ENCODE data around the gene ERGIC1. TPM values are rescaled to one million over a fixed set of nuclear protein-coding genes. Genes with fewer than 3 reads are reported as not detected.

Gene ERGIC1
- total and polyA plus RNA-seq, 10 of the 15 experiments (the other 5 are each of a cell fraction or from before 2014, with no cell fraction given), result 8.8 to 104 (median 76.3) TPM

DNA sequence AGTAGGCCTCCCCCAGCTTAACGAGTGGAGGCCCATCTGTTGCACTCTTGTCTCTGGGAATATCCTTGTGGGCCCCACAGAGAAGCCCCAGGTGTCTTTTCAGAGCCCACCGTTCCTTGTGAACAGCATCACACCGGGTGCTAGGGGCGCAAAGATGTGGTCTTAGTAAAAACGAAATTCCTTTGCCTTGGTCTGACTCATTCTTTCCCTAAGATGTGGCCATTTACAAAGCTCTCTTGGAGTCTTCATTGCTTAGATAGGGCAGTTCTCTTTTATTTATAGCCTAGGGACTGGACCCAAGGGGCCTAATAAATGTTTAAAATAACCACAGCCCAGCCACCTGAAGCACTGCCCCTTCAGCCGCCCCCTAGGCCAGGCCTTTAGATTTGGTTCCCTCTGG is 72.4 kb downstream of the ERGIC1 start:
- no peak overlapping the region for H2AFZ ChIP-seq (ENCODE audit: control insufficient read depth, low read depth, low read length)
- H3K9me3 ChIP-seq (replicated peaks; ENCODE audit: control insufficient read depth, insufficient read depth, low read length), result no peaks in the 10 kb centered on the region
- peak; percentile 73 for FAIRE-seq
- DNase-seq (ENCODE audit: low read depth, low spot score), result peak; percentile 57
- SMC1A ChIA-PET (ENCODE audit: uncharacterized antibody, unreplicated experiment), result interaction anchor here (0.9 to 2.3 kb wide), 7 partner anchors 24 to 165 kb away, joined by 3 to 9 read pairs (median 5); partner anchors contain the start of gene DUSP1
- RAD21 ChIA-PET (ENCODE audit: unreplicated experiment), result interaction anchor here (0.5 to 2.3 kb wide), 6 partner anchors 10 to 1365 kb away, joined by 3 to 17 read pairs (median 3); partner anchors contain the start of gene DUSP1
- no peak overlapping the region for H3K9ac ChIP-seq (ENCODE audit: control insufficient read depth, insufficient read depth, low read length)
- ATAC-seq, result peak; percentile 66
- POLR2A ChIA-PET, result interaction anchor here (1.0 to 1.6 kb wide), 5 partner anchors 15 to 135 kb away, joined by 3 to 5 read pairs (median 4); partner anchors contain the start of gene DUSP1
- H3K27me3 ChIP-seq (replicated peaks in 1 of 2; ENCODE audit: control insufficient read depth in 2 of 2, insufficient read depth in 2 of 2, low read length in 1 of 2), result no peaks in the 10 kb centered on the region
- WGBS (ENCODE audit: insufficient coverage, insufficient replicate concordance, low lambda C conversion rate, missing lambda C conversion rate), result 0% methylated on average over 6 of the region's 6 CpGs
- no peaks in the 10 kb centered on the region for H4K20me1 ChIP-seq (ENCODE audit: control insufficient read depth, insufficient read depth)
- intact Hi-C loops (cut with micrococcal nuclease; ENCODE audit: unreplicated experiment) (loop anchor here (5.0 kb wide), 2 partner anchors 69 to 134 kb away; partner anchors contain the start of gene DUSP1), in situ Hi-C loops (cut with MboI) (no loop called here)
- peaks cover 3 to 11% of the 10 kb centered on the region in 2 experiments; a peak in 3 of 4 replicates for H3K36me3 ChIP-seq (ENCODE audit: control insufficient read depth in 2 of 2, insufficient read depth in 2 of 2, low read length in 1 of 2)
- peak overlapping the region; percentile 31 for H3K4me2 ChIP-seq (ENCODE audit: control insufficient read depth, insufficient read depth)
- H3K4me1 ChIP-seq (ENCODE audit: control insufficient read depth, insufficient read depth, low read length), result peaks cover 28% of the 10 kb centered on the region
- H3K79me2 ChIP-seq (ENCODE audit: control insufficient read depth, insufficient read depth, low read length), result no peaks in the 10 kb centered on the region
- CTCF ChIA-PET, result interaction anchor here (0.8 to 3.5 kb wide), 10 partner anchors 24 to 199 kb away, joined by 3 to 24 read pairs (median 3); partner anchors contain the start of gene DUSP1
- H3K27ac ChIP-seq (ENCODE audit: control insufficient read depth, insufficient read depth), result peak overlapping the region; percentile 56
- H3K4me3 ChIP-seq, result no peak overlapping the region
- no TSS peak for BruUV-seq (replicated peaks)
- TF ChIP-seq LARP7 (IDR thresholded peaks at IDR 0.05) (no peak), BCL11A (IDR thresholded peaks at IDR 0.05; ENCODE audit: low read depth, low read length) (peak; percentile 53), POLR2A (IDR thresholded peaks at IDR 0.05; ENCODE audit: low read depth, low read length) (no peak), MTA3 (IDR thresholded peaks at IDR 0.05; ENCODE audit: borderline replicate concordance, low read length) (peak; percentile 91), IKZF1 (conservative IDR thresholded peaks at IDR 0.05) (peak; percentile 55), MEF2B (IDR thresholded peaks at IDR 0.05; ENCODE audit: partially characterized antibody, poor library complexity, severe bottlenecking) (peak; percentile 81), MEF2A (IDR thresholded peaks at IDR 0.05; ENCODE audit: insufficient read depth, low read depth, low read length) (peak; percentile 95), IRF4 (IDR thresholded peaks at IDR 0.05; ENCODE audit: low read depth, low read length) (peak; percentile 90), CREM (IDR thresholded peaks at IDR 0.05; ENCODE audit: low read depth) (peak; percentile 75), CBFB (IDR thresholded peaks at IDR 0.05; ENCODE audit: low read depth) (peak; percentile 74), MTA2 (IDR thresholded peaks at IDR 0.05; ENCODE audit: low read depth) (peak; percentile 68; the same call in 1 of the 2 replicates), EED (IDR thresholded peaks at IDR 0.05; ENCODE audit: low read depth) (peak; percentile 87), SP1 (IDR thresholded peaks at IDR 0.05; ENCODE audit: low read depth, low read length) (no peak), ATF2 (IDR thresholded peaks at IDR 0.05; ENCODE audit: low read length) (peak; percentile 57; the same call in 1 of the 2 replicates), ZNF217 (IDR thresholded peaks at IDR 0.05) (no peak), DPF2 (IDR thresholded peaks at IDR 0.05) (peak; percentile 46; the same call in 1 of the 2 replicates), SRF (IDR thresholded peaks at IDR 0.05; ENCODE audit: low read depth in 2 of 2, low read length in 2 of 2) (peak in 1 of 2 experiments; percentile 69; a peak in 1 of 4 replicates), JUND (IDR thresholded peaks at IDR 0.05; ENCODE audit: low read depth, low read length) (peak; percentile 30; the same call in 1 of the 2 replicates), SMARCA5 (IDR thresholded peaks at IDR 0.05) (no peak), IKZF2 (IDR thresholded peaks at IDR 0.05) (peak; percentile 39 to 43), RUNX3 (IDR thresholded peaks at IDR 0.05; ENCODE audit: low read length) (peak; percentile 97), POU2F2 (IDR thresholded peaks at IDR 0.05; ENCODE audit: borderline replicate concordance, low read depth, low read length) (0 out of 3 replicates have a peak, but pooled peaks have one; percentile 8)
- TF ChIP-seq, protein P1, sequence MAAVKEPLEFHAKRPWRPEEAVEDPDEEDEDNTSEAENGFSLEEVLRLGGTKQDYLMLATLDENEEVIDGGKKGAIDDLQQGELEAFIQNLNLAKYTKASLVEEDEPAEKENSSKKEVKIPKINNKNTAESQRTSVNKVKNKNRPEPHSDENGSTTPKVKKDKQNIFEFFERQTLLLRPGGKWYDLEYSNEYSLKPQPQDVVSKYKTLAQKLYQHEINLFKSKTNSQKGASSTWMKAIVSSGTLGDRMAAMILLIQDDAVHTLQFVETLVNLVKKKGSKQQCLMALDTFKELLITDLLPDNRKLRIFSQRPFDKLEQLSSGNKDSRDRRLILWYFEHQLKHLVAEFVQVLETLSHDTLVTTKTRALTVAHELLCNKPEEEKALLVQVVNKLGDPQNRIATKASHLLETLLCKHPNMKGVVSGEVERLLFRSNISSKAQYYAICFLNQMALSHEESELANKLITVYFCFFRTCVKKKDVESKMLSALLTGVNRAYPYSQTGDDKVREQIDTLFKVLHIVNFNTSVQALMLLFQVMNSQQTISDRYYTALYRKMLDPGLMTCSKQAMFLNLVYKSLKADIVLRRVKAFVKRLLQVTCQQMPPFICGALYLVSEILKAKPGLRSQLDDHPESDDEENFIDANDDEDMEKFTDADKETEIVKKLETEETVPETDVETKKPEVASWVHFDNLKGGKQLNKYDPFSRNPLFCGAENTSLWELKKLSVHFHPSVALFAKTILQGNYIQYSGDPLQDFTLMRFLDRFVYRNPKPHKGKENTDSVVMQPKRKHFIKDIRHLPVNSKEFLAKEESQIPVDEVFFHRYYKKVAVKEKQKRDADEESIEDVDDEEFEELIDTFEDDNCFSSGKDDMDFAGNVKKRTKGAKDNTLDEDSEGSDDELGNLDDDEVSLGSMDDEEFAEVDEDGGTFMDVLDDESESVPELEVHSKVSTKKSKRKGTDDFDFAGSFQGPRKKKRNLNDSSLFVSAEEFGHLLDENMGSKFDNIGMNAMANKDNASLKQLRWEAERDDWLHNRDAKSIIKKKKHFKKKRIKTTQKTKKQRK (IDR thresholded peaks at IDR 0.05; ENCODE audit: low read depth, low read length), result no peak
